Upper lobe of left lung (tissue), 4 donors: ENCODE data around the gene ZC3H18.

Experiments
- CTCF ChIP-seq, 6 experiments: fragments of 450-650 bp in 4 of 6; fragments of 200-600 bp in 2 of 6; sonication (generic) in 2 of 6; IDR thresholded peaks; one replicate each; pipeline ENCODE4 v1.5.1; 2016 to 2019; ENCODE audit warnings: antibody characterized with exemption in 6 of 6
- POLR2AphosphoS5 ChIP-seq, 2 donors: sonication (generic); formaldehyde crosslinking; IDR thresholded peaks; one replicate each; pipeline ENCODE4 v1.5.1; 2017; ENCODE audit warnings: antibody characterized with exemption in 2 of 2

- no peak for TF ChIP-seq CTCF (IDR thresholded peaks at IDR 0.05)
- no peak for TF ChIP-seq POLR2AphosphoS5 (IDR thresholded peaks at IDR 0.05)
These were observed 36.8 kb upstream of the ZC3H18 start for GRCh38 chr16:88533381-88533917.
